Activated CD8-positive, alpha-beta T cell treated with anti-CD3 and anti-CD28 coated beads for 36 hours (primary cell): Measurements from ENCODE around the gene GRIA1. TPM values are rescaled to one million over a fixed set of nuclear protein-coding genes. Genes with fewer than 3 reads are reported as not detected.

ENCODE experiments used
- ATAC-seq: fragments of 200-7000 bp; cut with Tn5 transposase; one replicate; pipeline ENCODE4 v1.10.0; 2021; ENCODE audit warnings: mild to moderate bottlenecking, moderate library complexity
- CTCF ChIA-PET: fragments of 350-600 bp; sonication (Branson Sonifier 250); formaldehyde crosslinking; loops from one replicate; lab custom pipeline; 2021; ENCODE audit warnings: antibody characterized with exemption; lab: Charles Lee
- POLR2A ChIA-PET: fragments of 350-600 bp; sonication (Branson Sonifier 250); formaldehyde crosslinking; loops from one replicate; lab custom pipeline; 2021; ENCODE audit warnings: antibody characterized with exemption; lab: Charles Lee
- DNase-seq: peaks from one replicate; pipeline ENCODE4 v3.0.0-alpha.2; 2020
- H3K27ac Mint-ChIP-seq: one replicate; pipeline ENCODE4 v1.8.0; 2021; ENCODE audit warnings: mild to moderate bottlenecking, mixed read lengths
- H3K27me3 Mint-ChIP-seq: one replicate; pipeline ENCODE4 v1.8.0; 2021; ENCODE audit warnings: mixed read lengths
- H3K36me3 Mint-ChIP-seq: one replicate; pipeline ENCODE4 v1.8.0; 2021; ENCODE audit warnings: low read depth, mixed read lengths
- H3K4me1 Mint-ChIP-seq: one replicate; pipeline ENCODE4 v1.8.0; 2021; ENCODE audit warnings: low read depth, mixed read lengths
- H3K4me3 Mint-ChIP-seq: one replicate; pipeline ENCODE4 v1.8.0; 2021; ENCODE audit warnings: mild to moderate bottlenecking, moderate library complexity, mixed read lengths
- H3K9me3 Mint-ChIP-seq: one replicate; pipeline ENCODE4 v1.8.0; 2021; ENCODE audit warnings: mixed read lengths
- intact Hi-C: fragments of 100-400 bp; cut with micrococcal nuclease; formaldehyde crosslinking; loops from one replicate; pipeline ENCODE4 v1.10.0; 2022
- total RNA-seq, 2 experiments: library from RNA; stranded (reverse); gene quantifications; one replicate each; pipeline ENCODE4 v1.2.3, GENCODE V29; 2021
- TF ChIP-seq, protein P1 (sequence below): fragments of 200-600 bp; IDR thresholded peaks from one replicate; pipeline ENCODE4 v1.8.0; 2022; ENCODE audit warnings: antibody characterized with exemption, mild to moderate bottlenecking

Gene GRIA1
- total RNA-seq, 2 experiments from 2014 or later = not detected

DNA sequence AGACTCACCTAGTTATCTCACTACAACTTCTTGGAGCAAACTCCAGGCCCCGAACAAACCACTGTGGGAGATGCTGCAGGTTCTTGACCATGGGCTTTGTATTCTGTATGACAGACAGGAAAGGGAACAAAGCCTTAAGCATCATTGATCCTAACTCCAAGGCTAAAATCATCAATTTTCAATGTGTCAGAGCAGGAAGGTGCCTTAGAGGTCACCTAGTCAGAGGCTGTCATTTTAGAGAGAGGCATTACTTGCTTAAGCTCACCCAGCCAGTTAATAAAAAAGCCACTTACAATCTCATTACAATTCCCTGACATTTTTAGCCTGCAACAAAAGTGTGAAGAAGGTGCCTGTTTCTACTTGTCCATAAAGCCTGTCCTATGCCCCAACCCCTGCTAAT lies 275.5 kb downstream of the GRIA1 start:
- TF ChIP-seq, protein P1, sequence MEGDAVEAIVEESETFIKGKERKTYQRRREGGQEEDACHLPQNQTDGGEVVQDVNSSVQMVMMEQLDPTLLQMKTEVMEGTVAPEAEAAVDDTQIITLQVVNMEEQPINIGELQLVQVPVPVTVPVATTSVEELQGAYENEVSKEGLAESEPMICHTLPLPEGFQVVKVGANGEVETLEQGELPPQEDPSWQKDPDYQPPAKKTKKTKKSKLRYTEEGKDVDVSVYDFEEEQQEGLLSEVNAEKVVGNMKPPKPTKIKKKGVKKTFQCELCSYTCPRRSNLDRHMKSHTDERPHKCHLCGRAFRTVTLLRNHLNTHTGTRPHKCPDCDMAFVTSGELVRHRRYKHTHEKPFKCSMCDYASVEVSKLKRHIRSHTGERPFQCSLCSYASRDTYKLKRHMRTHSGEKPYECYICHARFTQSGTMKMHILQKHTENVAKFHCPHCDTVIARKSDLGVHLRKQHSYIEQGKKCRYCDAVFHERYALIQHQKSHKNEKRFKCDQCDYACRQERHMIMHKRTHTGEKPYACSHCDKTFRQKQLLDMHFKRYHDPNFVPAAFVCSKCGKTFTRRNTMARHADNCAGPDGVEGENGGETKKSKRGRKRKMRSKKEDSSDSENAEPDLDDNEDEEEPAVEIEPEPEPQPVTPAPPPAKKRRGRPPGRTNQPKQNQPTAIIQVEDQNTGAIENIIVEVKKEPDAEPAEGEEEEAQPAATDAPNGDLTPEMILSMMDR = no peak
- Mint-ChIP-seq H3K4me3 (no peak overlapping the region), H3K36me3 (no peaks in the 10 kb centered on the region), H3K4me1 (no peaks in the 10 kb centered on the region), H3K27ac (no peak overlapping the region), H3K27me3 (no peaks in the 10 kb centered on the region), H3K9me3 (no peaks in the 10 kb centered on the region)
- CTCF ChIA-PET = no interaction called here
- POLR2A ChIA-PET = no interaction called here
- DNase-seq (no peak), ATAC-seq (no peak)
- intact Hi-C loops = no loop called here

- no peaks in the 10 kb centered on the region for H3K27me3 Mint-ChIP-seq
- no peak for DNase-seq
- TF ChIP-seq, protein P1 = no peak
- POLR2A ChIA-PET = no interaction called here
- no peaks in the 10 kb centered on the region for H3K4me1 Mint-ChIP-seq
- CTCF ChIA-PET = no interaction called here
- ATAC-seq = no peak
- no peak overlapping the region for H3K4me3 Mint-ChIP-seq
- H3K36me3 Mint-ChIP-seq = no peaks in the 10 kb centered on the region
- H3K9me3 Mint-ChIP-seq = no peaks in the 10 kb centered on the region
- H3K27ac Mint-ChIP-seq = no peak overlapping the region
- intact Hi-C loops = no loop called here
Observed at GRCh38 chr5:153767221-153768188, 277.0 kb downstream of the GRIA1 start.

GRCh38 chr5:153770066-153770465 lies 279.6 kb downstream of the GRIA1 start:
- ATAC-seq (no peak), DNase-seq (no peak)
- POLR2A ChIA-PET = no interaction called here
- intact Hi-C loops = no loop called here
- Mint-ChIP-seq H3K27ac (no peak overlapping the region), H3K4me3 (no peak overlapping the region), H3K27me3 (no peaks in the 10 kb centered on the region), H3K9me3 (no peaks in the 10 kb centered on the region), H3K4me1 (no peaks in the 10 kb centered on the region), H3K36me3 (no peaks in the 10 kb centered on the region)
- TF ChIP-seq, protein P1 = no peak
- CTCF ChIA-PET = no interaction called here

DNA sequence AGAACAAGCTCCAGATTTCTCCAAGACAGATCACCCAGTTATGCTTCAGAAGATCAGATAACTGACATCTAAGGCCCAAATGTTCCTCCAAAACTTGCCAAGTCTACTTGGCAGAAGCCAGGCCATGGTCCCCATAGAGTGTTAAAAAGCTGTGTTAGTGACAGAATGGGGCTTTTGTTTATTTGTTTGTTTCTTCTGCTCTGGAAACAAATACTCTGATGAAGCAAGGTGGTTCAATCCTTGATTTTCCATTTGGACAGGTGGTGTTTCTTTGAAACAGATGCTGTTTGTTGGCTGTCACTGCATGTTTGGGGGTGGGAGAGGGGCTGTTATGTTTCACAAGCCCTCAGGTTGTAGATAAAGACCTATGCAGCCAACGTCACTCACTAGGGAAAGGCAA lies 284.2 kb downstream of the GRIA1 start:
- no peaks in the 10 kb centered on the region for H3K36me3 Mint-ChIP-seq
- H3K9me3 Mint-ChIP-seq = peaks cover 2% of the 10 kb centered on the region
- DNase-seq (no peak), ATAC-seq (no peak)
- H3K4me1 Mint-ChIP-seq = no peaks in the 10 kb centered on the region
- peaks cover 1% of the 10 kb centered on the region for H3K27me3 Mint-ChIP-seq
- H3K4me3 Mint-ChIP-seq = no peak overlapping the region
- TF ChIP-seq, protein P1 = no peak
- intact Hi-C loops = no loop called here
- no peak overlapping the region for H3K27ac Mint-ChIP-seq
- ChIA-PET POLR2A (no interaction called here), CTCF (no interaction called here)

DNA sequence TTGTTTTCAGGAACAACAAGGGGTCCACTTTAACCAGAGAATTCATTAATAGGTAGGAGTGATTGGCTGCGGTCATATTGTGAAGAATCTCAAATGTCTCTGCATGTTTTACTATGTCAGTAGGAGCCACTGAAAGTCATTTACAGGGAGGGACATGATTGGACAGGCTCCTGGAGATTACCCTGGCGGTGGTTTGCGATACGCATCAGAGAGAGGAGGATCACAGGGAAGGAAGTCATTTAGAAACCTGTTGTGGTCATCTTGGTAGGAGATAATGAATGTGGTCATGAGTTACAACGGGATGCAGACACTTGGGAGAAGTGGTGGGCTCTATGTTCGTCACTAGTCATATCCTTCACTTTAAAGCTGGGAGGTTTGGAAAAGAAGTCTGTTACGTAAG lies 285.5 kb downstream of the GRIA1 start:
- ATAC-seq = no peak
- no peak for DNase-seq
- TF ChIP-seq, protein P1 = no peak
- no peaks in the 10 kb centered on the region for H3K4me1 Mint-ChIP-seq
- peaks cover 2% of the 10 kb centered on the region for H3K9me3 Mint-ChIP-seq
- intact Hi-C loops = no loop called here
- ChIA-PET CTCF (no interaction called here), POLR2A (no interaction called here)
- H3K27me3 Mint-ChIP-seq = peaks cover 1% of the 10 kb centered on the region
- no peaks in the 10 kb centered on the region for H3K36me3 Mint-ChIP-seq
- no peak overlapping the region for H3K27ac Mint-ChIP-seq
- no peak overlapping the region for H3K4me3 Mint-ChIP-seq
